Liver (tissue), 9 donors: ENCODE measurements around the gene LILRA2. TPM values are rescaled to one million over a fixed set of nuclear protein-coding genes. Genes with fewer than 3 reads are reported as not detected.

Experiments
- DNase-seq: peaks from one replicate; pipeline ENCODE4 v3.0.0-alpha.2; 2017; ENCODE audit warnings: low spot score
- H3K27ac ChIP-seq, 2 donors: one replicate each; pipeline ENCODE4 v1.7.0; 2013; ENCODE audit warnings: inconsistent platforms in 2 of 2, low read length in 2 of 2, control low read depth in 1 of 2, low read depth in 1 of 2, mild to moderate bottlenecking in 1 of 2
- H3K27me3 ChIP-seq, 4 donors: one replicate each; pipeline versions ENCODE4 v1.6.1 to v1.7.0; 2013; ENCODE audit warnings: low read length in 3 of 4, inconsistent platforms in 1 of 4, mild to moderate bottlenecking in 1 of 4, moderate library complexity in 1 of 4; ENCODE audit not compliant: control insufficient read depth in 4 of 4, insufficient read depth in 4 of 4
- H3K36me3 ChIP-seq, 4 donors: one replicate each; pipeline versions ENCODE4 v1.6.1 to v1.7.0; 2013; ENCODE audit warnings: low read length in 3 of 4, mild to moderate bottlenecking in 3 of 4, low read depth in 1 of 4, moderate library complexity in 1 of 4; ENCODE audit not compliant: control insufficient read depth in 4 of 4, insufficient read depth in 3 of 4
- H3K4me1 ChIP-seq, 4 donors: one replicate each; pipeline versions ENCODE4 v1.6.1 to v1.7.0; 2013; ENCODE audit warnings: low read length in 3 of 4, mild to moderate bottlenecking in 3 of 4, moderate library complexity in 1 of 4; ENCODE audit not compliant: control insufficient read depth in 4 of 4, insufficient read depth in 4 of 4
- H3K4me3 ChIP-seq, 3 donors: one replicate each; pipeline versions ENCODE4 v1.6.1 to v1.7.0; 2013; ENCODE audit warnings: low read length in 3 of 3, control low read depth in 1 of 3, low read depth in 1 of 3, mild to moderate bottlenecking in 1 of 3
- H3K9ac ChIP-seq, 2 donors: one replicate each; pipeline ENCODE4 v1.7.0; 2013; ENCODE audit warnings: low read length in 2 of 2, mild to moderate bottlenecking in 2 of 2, moderate library complexity in 2 of 2, control low read depth in 1 of 2, low read depth in 1 of 2
- H3K9me3 ChIP-seq, 4 donors: one replicate each; pipeline versions ENCODE4 v1.6.1 to v1.7.0; 2013; ENCODE audit warnings: low read length in 3 of 4; ENCODE audit not compliant: control insufficient read depth in 4 of 4
- ATF3 ChIP-seq: IDR thresholded peaks from 2 replicates; pipeline ENCODE4 v1.6.1; 2016; ENCODE audit warnings: antibody characterized with exemption
- CTCF ChIP-seq: fragments of 150-350 bp; IDR thresholded peaks from 2 replicates; pipeline ENCODE4 v1.5.1; 2017; ENCODE audit warnings: improper control_type of control experiment, low read depth, low read length; ENCODE audit not compliant: missing input control
- EGR1 ChIP-seq, 2 donors: IDR thresholded peaks; 2 replicates each; pipeline ENCODE4 v1.6.1; 2016 to 2018; ENCODE audit warnings: antibody characterized with exemption in 2 of 2, low read depth in 2 of 2
- FOXA1 ChIP-seq: IDR thresholded peaks from 2 replicates; pipeline ENCODE4 v1.6.1; 2016; ENCODE audit warnings: antibody characterized with exemption
- FOXA2 ChIP-seq: IDR thresholded peaks from 2 replicates; pipeline ENCODE4 v1.6.1; 2016; ENCODE audit warnings: antibody characterized with exemption
- GABPA ChIP-seq, 2 donors: IDR thresholded peaks in 1 of 2; conservative IDR thresholded peaks in 1 of 2; 2 replicates each; pipeline ENCODE4 v1.6.1; 2016; ENCODE audit warnings: antibody characterized with exemption in 2 of 2, mild to moderate bottlenecking in 1 of 2, moderate library complexity in 1 of 2
- HNF4A ChIP-seq, 2 donors: conservative IDR thresholded peaks; 2 replicates each; pipeline ENCODE4 v1.6.1; 2016; ENCODE audit warnings: antibody characterized with exemption in 2 of 2, mild to moderate bottlenecking in 2 of 2
- HNF4G ChIP-seq: IDR thresholded peaks from 2 replicates; pipeline ENCODE4 v1.6.1; 2016; ENCODE audit warnings: antibody characterized with exemption
- JUND ChIP-seq, 2 donors: IDR thresholded peaks; 2 replicates each; pipeline ENCODE4 v1.6.1; 2016; ENCODE audit warnings: antibody characterized with exemption in 2 of 2
- MAX ChIP-seq: IDR thresholded peaks from 2 replicates; pipeline ENCODE4 v1.6.1; 2016; ENCODE audit warnings: antibody characterized with exemption
- NR2F2 ChIP-seq: IDR thresholded peaks from 2 replicates; pipeline ENCODE4 v1.6.1; 2016; ENCODE audit warnings: antibody characterized with exemption
- RAD21 ChIP-seq, 2 donors: IDR thresholded peaks; 2 replicates each; pipeline ENCODE4 v1.6.1; 2016; ENCODE audit warnings: antibody characterized with exemption in 2 of 2, mild to moderate bottlenecking in 2 of 2
- REST ChIP-seq: IDR thresholded peaks from 2 replicates; pipeline ENCODE4 v1.6.1; 2016; ENCODE audit warnings: antibody characterized with exemption, mild to moderate bottlenecking
- RXRA ChIP-seq, 2 donors: IDR thresholded peaks; 2 replicates each; pipeline ENCODE4 v1.6.1; 2017 to 2018; ENCODE audit warnings: antibody characterized with exemption in 2 of 2, mild to moderate bottlenecking in 1 of 2
- SP1 ChIP-seq: IDR thresholded peaks from 2 replicates; pipeline ENCODE4 v1.6.1; 2018; ENCODE audit warnings: antibody characterized with exemption, mild to moderate bottlenecking
- TAF1 ChIP-seq: conservative IDR thresholded peaks from 2 replicates; pipeline ENCODE4 v1.6.1; 2016; ENCODE audit warnings: antibody characterized with exemption, mild to moderate bottlenecking
- YY1 ChIP-seq: IDR thresholded peaks from 2 replicates; pipeline ENCODE4 v1.6.1; 2016; ENCODE audit warnings: antibody characterized with exemption, mild to moderate bottlenecking
- ZBTB33 ChIP-seq: IDR thresholded peaks from 2 replicates; pipeline ENCODE4 v1.6.1; 2016; ENCODE audit warnings: antibody characterized with exemption
- WGBS: extraction: QIAGEN DNeasy Blood & Tissue Kit; methylation state at CpG from one replicate; pipeline ENCODE4 v1.1.7; 2013; 5-methylcytosine and 5-hydroxymethylcytosine counted together
- polyA plus RNA-seq, 2 donors: library from polyadenylated mRNA; stranded (reverse) in 1 of 2; unstranded in 1 of 2; fragments of 200-250 nt in 1 of 2; fragments of >200 nt in 1 of 2; fragmentation: Nextera tagmentation in 1 of 2; extraction: Ambion mirVana in 1 of 2; gene quantifications; one replicate each; pipeline versions ENCODE4 v1.2.1 to v1.2.3, GENCODE V29; 2013 to 2015
- total RNA-seq, 2 donors: library from RNA; depleted of rRNA; stranded (reverse); fragments of >200 nt; gene quantifications; one replicate each; pipeline ENCODE4 v1.2.3, GENCODE V29; 2014
- donor health status: healthy.
- donor health status: healthy.
- donor health status: healthy.
- donor health status: healthy.
- donor health status: healthy.

Gene LILRA2
- total and polyA plus RNA-seq, 4 donors: 1.3 to 8.2 (median 4.1) TPM

GRCh38 chr19:54532528-54532927 is 41.1 kb upstream of the LILRA2 start:
- TF ChIP-seq YY1 (no peak), ZBTB33 (no peak), RAD21 (IDR thresholded peaks at IDR 0.05) (no peak), RXRA (IDR thresholded peaks at IDR 0.05) (no peak), TAF1 (no peak), ATF3 (no peak), FOXA2 (no peak), MAX (no peak), CTCF (no peak), FOXA1 (no peak), REST (no peak), GABPA (IDR thresholded peaks at IDR 0.05 in 1 of 2, conservative IDR thresholded peaks at IDR 0.05 in 1 of 2) (no peak), JUND (IDR thresholded peaks at IDR 0.05) (no peak), EGR1 (IDR thresholded peaks at IDR 0.05; ENCODE audit: low read depth in 2 of 2) (no peak), HNF4G (no peak), NR2F2 (no peak), SP1 (no peak), HNF4A (conservative IDR thresholded peaks at IDR 0.05) (no peak)
- no peak for DNase-seq
- Histone ChIP-seq H3K4me1 (no peaks in the 10 kb centered on the region), H3K9me3 (peaks cover 0 to 5% (median 0%) of the 10 kb centered on the region in 4 donors), H3K27me3 (peaks cover 0 to 13% (median under 1%) of the 10 kb centered on the region in 4 donors), H3K36me3 (no peaks in the 10 kb centered on the region), H3K9ac (no peak overlapping the region), H3K27ac (no peak overlapping the region), H3K4me3 (no peak overlapping the region)
- WGBS: 59% methylated on average over 4 of the region's 4 CpGs
